Stimulated activated CD4-positive, alpha-beta T cell treated with anti-CD3 and anti-CD28 coated beads, Interleukin-2, amount 100 ng/mL, for 48 hours (primary cell): ENCODE results near the gene ITPK1.

ENCODE experiments used
- DNase-seq, 2 donors: peaks; one replicate each; pipeline ENCODE4 v3.0.0-alpha.2; 2020

The ITPK1 gene

DNA sequence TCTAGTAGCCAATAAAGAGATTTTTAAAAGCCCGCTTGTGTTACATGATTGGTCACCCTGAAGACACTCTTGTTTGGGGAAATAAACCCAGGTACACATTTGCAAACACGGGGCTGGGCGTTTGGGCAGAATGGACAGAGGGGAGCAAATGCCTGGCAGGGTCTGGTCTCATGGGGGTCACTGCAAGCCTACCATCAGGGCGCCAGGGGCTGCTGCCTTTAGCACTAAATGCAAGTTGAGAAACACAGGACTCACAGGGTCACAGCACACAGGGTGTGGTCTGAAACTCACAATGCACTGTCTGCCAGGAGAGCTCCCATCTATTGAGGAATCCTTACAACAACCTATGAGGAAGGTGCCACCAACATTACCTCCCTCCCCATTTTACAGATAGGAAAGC is 130.2 kb downstream of the ITPK1 start:
- DNase-seq, result no peak

DNA sequence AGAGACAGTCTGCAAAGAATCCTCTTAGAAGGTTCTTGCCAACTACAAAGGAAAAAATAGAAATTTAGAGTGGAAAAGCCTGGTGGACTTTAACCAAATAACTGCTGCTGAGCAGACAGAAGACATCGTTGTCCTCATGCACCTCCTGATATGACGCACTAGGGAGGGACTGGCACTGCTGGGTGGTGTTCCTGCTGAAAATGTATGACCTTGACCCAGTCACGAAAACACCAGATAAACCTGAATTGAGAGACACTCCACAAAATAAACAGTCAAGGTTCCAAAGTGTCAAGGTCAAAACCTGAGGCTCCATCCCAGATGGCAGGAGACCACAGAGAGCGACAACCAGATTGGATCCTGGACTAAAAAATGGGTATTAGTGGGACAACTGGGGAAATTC is 130.8 kb downstream of the ITPK1 start:
- no peak for DNase-seq

DNA sequence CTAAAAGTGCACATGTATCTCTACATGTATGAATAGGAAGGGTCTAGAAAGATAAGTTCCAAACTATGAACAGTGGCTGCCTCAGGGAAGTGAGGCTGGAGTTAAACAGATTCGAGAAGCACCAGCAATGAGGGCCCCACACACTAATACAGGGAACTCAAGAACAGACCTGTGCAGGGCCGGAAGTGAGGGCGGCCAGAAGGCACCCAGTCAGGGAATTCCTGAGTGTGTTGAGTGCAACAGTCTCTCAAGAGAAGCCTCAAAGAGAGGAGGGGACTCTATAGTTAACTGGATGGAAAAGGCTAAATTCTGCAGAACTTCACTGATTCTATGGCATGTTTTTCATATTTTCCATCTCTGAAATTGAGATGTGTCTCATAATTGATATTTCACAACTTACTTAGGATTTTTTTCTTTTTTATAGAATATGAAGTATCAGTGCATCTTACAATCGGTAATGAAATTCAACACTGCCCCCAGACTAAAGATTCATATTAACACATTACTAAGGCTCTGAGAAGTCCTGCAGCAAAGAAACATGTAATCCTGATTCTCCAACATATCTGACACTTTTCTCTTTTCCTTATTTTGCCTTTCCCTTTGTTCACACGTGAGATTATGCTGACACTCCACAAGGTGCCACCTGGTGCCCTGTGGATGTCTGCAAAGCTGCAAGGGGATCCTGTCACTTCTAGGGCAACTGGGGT is 131.5 kb downstream of the ITPK1 start:
- DNase-seq, result no peak

DNA sequence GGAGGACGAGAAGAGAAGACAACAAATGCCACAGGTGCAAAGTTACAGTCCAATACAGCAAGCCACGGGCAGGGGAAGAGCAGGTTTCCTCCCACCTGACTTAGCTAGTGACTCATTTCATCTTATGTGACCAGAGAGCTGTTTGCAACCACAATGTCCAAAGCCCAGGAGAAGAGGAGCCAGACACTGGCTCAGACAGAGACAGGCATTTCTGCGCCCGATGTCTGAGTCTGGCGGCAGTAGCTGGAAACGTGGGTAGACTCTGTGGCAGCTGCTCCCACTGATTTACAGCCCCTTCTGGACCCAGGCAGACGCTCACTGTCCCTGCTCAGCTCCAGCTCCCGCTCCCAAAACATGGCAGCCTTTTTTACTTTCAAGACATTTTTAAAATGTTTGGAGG is 132.8 kb downstream of the ITPK1 start:
- no peak for DNase-seq

DNA sequence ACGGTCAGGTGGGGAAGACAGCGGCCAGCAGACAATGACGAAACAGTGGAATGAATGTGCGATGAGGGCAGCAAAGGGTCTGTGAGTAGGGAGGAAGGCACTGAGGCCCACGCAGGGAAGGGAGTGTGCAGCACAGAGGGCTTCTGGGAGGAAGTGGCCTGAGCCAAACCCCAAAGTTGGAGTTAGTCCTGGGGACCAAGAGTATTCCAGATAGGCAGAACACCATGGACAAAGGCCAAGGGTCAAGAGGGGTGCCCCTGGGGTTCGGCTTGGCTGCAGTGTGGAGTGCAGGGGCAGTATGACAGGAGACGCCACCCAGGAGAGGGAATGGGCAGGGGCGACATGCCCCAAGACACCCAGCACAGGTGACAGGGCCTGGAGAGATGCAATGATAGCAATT is 134.0 kb downstream of the ITPK1 start:
- DNase-seq, result no peak

DNA sequence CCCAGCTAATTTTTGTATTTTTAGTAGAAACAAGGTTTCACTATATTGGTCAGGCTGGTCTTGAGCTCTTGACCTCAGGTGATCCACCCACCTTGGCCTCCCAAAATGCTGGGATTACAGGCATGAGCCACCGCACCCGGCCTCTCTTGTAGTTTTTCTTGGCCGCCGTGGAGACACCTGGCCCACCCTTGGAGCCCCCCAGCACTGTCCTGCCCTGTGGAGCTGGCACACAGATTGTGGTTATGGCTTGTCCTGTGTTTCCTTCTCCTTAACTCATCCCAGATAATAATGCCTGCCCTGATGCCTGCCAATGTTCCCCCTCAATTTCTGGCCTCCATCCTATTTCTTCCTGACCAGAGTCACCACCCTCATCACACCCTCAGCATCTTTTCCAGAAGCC is 134.9 kb downstream of the ITPK1 start:
- no peak for DNase-seq

DNA sequence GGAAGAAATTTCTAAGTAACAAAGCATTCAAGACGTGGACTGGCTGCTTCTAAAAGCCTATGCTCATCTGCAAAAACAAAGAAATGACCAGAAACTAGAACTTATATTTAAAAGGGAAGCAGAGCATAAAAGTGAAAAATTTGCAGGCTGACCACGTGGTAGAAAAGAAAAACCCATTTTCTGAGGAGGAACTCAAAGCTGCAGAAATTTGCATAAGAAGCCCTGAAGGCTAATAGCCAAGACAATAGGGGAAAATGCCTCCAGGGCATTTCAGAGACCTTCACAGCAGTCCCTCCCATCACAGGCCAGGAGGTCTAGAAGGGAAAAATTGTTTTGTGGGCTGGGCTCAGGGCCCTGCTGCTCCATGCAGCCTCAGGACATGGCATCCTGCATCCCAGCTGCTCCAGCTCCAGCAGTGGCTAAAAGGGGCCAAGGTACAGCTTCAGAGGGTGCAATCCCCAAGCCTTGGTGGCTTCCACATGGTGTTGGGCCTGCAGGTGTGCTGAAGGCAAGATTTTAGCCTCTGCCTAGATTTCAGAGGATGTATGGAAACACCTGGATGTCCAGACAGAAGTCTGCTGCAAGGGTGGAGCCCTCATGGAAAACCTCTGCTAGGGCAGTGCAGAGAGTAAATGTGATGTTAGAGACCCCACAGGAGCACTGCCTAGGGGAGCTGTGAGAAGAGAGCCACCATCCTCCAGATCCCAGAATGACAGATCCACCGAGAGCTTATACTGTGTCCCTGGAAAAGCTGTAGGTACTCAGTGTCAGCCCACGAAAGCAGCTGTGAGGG is 137.3 kb downstream of the ITPK1 start:
- DNase-seq, result no peak

DNA sequence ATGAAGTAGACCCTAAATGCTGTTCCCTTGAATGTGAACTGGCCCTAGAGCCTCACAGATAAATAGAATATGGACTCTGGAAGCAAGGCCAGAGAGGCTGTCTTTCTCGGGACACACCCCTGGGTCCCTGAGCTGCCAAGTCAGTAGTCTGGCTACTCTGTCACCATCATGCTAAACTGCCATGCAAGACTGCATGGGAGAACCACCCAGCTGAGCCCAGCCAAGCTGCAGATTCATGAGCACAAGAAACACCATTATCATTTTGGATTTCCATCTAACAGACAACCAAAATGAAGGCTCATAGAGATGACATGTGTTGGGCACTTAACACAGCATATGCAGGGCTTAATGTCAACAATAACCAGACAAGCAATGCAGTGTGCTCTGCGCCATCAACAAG is 139.5 kb downstream of the ITPK1 start:
- DNase-seq, result no peak

DNA sequence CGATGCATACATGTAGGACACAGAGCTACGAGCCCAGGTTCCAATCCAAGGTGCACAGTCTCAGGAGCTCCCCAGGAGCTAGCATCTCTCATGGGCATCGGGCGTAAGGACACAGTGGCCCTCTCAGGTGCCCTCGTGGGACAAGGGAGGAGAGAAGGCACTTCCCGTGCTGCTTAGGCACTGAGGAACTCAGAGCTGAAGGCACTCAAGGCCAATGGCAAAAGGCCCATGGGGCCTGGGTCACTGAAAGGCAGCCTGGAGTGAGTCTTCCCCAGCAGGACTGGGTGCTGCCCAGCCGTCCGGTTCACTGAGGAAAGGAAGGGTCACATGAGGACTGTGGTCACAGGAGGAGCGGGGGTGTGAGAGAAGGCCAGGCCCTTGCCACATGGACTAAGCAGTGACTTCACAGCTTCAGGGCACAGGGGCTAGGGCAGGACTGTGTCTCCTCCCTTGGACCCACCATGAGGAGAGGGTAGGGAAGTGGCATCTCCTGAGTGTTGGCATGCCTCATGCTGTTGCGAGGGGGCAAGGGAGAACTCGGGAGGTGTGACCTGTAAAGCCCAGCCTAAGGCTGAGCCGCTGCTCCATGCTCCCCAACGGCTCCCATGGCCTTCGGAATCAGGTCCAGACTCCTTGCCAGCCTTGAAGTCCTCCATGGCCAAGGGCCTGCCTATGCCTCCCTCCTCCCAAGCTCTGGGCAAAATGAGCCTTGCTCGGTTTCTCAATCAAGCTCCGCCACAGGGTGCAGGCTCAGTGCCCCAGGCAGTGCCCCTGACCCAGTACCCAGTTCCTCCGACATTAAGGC is 141.0 kb downstream of the ITPK1 start:
- DNase-seq, result no peak

DNA sequence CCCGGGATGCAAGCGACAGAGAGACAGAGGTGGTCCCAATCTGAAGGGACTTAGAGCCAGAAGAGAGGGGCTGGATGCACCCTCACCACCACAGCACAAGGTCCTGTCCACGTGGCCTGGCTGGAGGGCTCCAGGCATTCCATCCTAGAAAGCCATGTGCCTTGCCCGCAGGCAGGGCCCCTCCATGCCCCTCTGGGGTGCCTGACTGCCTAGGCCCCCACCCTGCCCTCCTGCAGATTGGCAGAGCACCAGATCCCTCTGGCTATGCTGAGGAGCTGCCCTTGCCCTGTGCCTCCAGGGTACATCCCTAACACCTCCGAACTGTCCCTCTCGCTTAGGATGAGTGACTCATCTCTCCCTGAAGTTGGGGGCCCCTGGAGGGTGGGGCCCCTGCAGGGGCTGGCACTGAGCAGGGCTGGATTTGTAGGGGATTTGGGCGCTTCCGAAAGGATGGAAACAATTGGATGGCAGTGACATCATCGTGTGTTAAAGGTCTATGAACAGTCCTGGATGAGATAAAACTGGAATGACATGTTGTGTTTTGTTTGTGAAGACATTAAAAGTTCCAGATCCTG is 141.8 kb downstream of the ITPK1 start:
- no peak for DNase-seq

DNA sequence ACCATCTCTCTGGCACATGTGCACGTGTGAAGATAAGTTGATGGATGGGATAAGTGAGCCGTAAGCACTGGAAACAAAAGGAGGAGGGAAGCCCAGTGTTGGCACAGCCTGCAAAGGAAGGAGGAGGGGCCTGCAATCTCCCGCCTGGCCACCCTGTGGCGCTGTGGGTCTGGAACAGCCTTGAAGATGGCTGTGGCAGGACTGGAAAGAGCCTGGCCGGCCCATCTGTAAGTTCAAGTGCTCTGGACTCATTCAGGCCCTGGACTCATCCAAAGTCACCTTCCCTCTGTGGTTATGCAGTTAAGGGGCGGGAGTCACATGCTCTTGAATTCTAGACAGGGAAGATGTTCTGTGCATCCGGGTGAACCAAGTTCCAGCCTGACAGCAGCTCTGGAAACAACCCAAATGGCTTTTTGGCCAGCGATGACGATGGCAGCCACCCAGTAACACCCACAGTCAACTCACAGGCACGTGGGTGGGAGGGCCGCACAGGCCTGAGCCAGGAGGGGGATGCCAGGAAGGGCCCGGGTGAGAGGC is 142.4 kb downstream of the ITPK1 start:
- peak; percentile 12 to 30 for DNase-seq

DNA sequence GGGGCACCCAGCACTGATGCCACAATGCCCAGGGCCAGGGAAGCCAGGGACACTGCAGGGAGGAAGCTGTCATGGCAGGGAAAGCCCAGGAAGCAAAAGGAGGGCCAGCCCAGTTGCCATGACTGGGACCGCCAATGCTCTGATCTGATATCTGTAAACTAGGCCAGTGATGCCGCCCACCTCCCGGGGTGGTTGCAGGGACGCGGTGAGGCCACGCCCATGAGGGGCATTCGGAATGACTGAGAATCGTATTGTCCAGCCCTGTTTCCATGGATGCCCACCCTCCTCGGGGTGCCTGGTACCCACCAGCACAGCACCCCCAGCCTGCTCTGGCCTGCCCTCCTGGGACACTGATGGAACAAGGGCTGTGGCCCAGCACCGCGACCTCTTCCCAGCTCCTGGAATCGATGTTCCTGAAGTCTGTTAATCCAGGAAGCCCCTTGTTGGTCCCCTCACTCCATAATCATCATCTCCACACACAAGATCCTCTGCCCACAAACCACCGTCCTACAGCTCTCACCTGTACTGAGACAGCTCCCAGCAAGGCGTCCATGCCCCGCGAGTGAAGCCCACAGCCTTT is 144.0 kb downstream of the ITPK1 start:
- DNase-seq, result no peak

DNA sequence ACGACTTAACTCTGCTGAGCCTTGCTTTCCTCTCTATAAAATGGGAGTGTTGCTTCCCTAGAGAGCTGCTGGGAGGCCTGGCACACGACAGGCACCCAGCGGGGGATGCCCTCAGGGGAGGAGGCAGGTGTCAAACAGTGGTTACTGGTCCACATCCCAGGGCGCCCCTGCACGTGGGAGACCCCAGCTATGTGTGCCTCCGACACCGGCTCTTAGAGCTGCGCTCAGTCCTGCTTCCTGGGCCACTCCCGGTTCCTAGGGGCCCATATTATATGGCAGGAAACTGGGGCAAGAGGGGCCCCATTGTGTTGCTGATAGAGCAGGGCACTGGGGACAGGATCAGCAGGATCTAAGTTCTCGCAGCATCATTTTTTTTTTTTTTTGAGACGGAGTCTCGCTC is 145.5 kb downstream of the ITPK1 start:
- no peak for DNase-seq

DNA sequence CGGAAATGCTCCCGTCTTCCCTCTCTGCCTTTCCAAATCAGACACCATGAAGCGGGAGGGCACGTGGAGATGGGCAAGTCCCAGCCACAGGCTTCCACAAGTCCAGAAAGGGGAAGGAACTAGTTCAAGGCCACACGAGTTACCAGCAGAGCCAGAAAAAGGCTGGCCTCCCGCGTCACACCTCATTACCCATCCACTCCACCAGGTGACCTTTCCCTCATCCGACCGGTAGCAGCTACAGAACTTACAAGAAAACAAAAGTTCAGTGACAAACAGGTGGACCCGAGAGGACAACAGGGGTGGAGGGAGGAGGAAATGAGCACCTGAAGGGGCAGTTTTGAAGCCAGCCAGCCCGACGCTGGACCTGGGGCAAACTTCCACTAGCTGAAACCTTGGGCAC is 145.9 kb downstream of the ITPK1 start:
- DNase-seq, result no peak

DNA sequence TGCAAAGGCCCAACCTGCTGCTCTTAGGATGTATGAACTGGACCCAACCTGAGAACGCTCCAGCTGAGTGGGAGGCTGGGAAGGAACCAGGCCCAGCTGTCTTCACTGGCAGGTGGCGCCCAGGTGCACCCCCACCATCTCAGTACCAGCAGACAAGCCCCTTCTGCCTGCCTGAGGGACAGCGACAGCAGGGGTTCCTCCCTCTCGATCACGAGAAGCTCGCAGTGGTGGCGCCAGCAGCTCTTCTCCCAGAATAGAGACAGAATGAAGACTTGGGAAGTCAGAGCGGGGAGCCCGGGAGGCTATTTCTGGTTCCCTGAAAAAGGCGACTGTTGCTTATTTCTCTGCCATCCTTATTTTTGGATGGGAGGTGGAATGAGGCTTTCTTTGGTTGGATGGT is 146.3 kb downstream of the ITPK1 start:
- DNase-seq, result no peak

DNA sequence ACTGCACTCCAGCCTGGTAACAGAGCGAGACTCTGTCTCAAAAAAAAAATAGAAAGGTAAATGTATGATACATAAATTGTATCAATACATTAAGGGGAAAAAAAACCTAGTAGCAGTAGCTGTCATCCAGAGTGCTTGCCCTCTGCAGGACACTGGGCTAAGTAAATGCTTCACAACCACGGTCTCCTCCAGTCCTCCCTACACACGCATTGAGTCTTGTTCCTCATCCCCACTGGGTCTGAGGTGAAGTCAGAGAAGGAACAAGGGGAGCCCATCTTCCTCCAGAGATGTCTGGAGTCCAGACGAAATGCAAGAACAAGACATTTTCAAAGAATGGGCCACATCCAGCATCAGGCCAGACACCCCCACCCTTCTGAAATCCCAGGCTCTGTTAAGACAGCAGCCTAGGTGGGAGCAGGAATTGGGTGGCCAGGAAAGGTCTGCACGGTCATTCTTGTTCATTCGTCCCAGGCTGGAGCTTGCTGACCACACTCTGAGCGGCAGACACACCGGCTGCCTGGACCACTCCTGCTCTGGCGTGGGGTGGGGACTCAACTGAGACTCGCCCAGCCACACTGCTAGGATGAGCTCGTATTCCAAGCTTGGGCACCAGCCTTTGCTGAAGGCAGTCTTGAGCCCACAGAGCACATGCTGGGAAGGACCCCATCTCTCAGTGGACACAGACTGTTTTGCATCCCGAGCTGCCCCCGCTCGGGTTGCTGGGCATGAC is 147.3 kb downstream of the ITPK1 start:
- no peak for DNase-seq

DNA sequence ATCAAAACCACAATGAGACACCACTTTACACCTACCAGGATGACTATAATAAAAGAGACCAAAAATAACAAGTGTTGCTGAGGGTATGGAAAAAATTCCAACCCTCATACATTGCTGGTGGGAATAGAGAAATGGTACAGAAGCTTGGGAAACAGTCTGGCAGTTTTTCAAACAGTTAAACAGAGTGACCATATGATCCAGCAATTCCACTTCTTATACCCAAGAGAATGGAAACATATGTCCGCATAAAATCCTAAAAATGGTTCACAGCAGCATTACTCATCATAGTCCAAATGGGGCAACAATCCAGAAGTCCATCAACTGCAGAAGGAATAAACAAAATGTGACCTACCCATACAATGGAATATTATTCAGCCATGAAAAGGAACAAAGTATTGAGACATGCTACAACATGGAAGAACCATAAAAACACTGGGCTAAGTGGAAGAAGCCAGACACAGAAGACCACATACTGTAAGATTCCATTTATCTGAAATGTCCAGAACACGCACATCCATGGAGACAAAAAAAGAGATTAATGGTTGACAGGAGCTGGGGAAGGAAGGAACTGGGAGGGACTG is 148.3 kb downstream of the ITPK1 start:
- DNase-seq, result no peak

DNA sequence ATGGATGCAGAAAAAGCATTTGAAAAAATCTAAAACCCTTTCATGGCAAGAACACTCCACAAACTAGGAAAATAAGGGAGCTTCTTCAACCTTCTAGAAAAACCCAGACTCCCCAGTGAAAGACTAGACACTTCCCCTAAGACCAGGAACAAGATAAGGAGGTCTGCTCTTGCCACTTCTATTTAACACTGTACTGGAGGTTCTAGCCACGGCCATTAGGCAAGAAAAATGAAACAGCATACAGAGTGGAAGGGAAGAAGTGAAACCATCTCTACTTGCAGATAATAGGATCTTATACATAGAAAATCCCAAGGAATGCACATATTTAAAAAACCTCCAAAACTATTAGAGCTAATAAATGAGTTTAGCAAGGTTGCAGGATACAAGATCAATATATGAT is 150.4 kb downstream of the ITPK1 start:
- no peak for DNase-seq

DNA sequence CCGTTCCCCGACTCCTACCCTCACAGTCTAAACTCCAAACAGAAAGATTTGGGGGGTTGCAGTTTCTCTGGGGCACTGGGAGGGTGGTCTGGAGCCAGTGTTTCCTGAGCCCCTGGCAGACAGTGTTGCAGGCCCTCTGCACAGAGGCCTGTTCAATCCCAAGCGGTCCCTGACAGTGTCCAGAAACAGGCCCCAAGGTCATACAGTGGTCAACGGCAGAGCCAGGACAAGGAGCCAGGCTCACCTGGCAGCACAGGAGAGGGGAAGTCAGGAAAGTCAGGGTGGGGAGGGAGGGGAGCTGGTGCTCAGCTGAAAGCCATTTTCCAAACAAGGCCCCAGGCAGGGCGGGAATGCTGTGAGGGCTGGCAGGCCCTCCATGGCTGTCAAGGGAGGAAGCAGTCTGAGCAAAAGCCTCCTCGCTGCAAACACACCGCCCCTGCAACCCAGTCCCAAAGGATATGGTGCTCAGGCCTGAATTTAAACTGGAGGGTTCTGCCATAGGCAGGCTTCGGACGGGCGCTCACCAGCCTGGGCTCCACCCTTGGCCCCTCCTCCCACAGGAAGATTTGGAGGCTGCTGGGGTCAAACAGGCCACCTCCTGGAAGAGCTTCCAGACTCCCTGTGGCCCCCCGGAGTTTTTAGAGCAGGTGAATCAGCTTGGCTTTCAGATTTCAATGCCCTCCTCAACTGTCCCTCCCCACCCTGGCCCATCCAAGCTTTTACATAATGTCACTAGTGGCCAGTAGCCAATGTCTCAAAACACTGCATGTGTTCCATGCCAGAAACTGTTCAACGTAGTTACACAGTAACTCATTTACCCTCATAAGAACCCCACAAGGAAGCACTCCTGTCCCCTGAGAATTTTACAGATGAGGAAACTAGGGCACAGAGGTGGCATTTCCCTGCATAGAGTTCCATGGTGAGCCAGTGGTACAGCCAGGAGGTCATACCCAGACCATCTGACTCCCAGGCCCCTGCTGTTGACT is 151.3 kb downstream of the ITPK1 start:
- no peak for DNase-seq
